Hepatocyte (in vitro differentiated cells): Measurements from ENCODE around the gene CH25H.

Experiments used
- EZH2 ChIP-seq: fragments of 200-600 bp; sonication (generic); IDR thresholded peaks from 2 replicates; pipeline ENCODE4 v1.6.1; 2016; ENCODE audit warnings: antibody characterized with exemption, mild to moderate bottlenecking, borderline replicate concordance
- EZH2phosphoT487 ChIP-seq: fragments of 200-600 bp; sonication (generic); IDR thresholded peaks from one replicate; pipeline ENCODE4 v1.6.1; 2018; ENCODE audit warnings: antibody characterized with exemption, mild to moderate bottlenecking, low read depth, moderate library complexity; ENCODE audit not compliant: unreplicated experiment, severe bottlenecking
- TF ChIP-seq, protein P1 (sequence below): fragments of 200-600 bp; sonication (generic); IDR thresholded peaks from 2 replicates; pipeline ENCODE4 v1.5.1; 2016; ENCODE audit warnings: antibody characterized with exemption, mild to moderate bottlenecking; ENCODE audit not compliant: poor library complexity

DNA sequence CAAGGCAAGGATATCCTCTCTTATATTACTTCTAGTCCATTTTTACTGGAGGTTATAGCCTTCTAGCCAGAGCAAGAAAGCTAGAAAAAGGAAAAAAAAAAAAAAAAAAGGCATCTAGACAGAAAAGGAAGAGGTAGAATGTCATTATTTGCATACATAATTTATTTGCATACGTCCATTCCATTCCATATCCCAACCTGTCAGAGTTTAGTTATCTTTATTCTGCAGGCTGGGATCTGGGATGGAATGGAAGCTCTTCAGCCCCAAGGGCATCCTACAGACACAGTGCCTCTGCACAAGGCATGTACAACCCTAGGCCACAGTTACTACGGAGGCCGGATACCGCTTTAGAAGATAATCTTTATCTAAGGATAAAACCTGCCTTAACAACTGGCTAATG, 9.6 kb downstream of the CH25H start:
- TF ChIP-seq, protein P1, sequence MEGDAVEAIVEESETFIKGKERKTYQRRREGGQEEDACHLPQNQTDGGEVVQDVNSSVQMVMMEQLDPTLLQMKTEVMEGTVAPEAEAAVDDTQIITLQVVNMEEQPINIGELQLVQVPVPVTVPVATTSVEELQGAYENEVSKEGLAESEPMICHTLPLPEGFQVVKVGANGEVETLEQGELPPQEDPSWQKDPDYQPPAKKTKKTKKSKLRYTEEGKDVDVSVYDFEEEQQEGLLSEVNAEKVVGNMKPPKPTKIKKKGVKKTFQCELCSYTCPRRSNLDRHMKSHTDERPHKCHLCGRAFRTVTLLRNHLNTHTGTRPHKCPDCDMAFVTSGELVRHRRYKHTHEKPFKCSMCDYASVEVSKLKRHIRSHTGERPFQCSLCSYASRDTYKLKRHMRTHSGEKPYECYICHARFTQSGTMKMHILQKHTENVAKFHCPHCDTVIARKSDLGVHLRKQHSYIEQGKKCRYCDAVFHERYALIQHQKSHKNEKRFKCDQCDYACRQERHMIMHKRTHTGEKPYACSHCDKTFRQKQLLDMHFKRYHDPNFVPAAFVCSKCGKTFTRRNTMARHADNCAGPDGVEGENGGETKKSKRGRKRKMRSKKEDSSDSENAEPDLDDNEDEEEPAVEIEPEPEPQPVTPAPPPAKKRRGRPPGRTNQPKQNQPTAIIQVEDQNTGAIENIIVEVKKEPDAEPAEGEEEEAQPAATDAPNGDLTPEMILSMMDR: no peak
- TF ChIP-seq EZH2 (no peak), EZH2phosphoT487 (no peak)
